ENCODE measurements around the gene SLC24A1.

- no peak for TF ChIP-seq CTCF (IDR thresholded peaks at IDR 0.05; ENCODE audit: low read depth, low read length)
- TF ChIP-seq POLR2A (IDR thresholded peaks at IDR 0.05; ENCODE audit: extremely low read depth, insufficient read length): no peak
- no peak for TF ChIP-seq MAX (IDR thresholded peaks at IDR 0.05; ENCODE audit: low read depth, low read length)
- TF ChIP-seq MYC (IDR thresholded peaks at IDR 0.05; ENCODE audit: low read depth, low read length): no peak
Measured at GRCh38 chr15:65666257-65666656, 44.5 kb downstream of the SLC24A1 start.

Measured in NB4 (cell line).